ENCODE measurements around the gene PARD3. TPM values are rescaled to one million over a fixed set of nuclear protein-coding genes. Genes with fewer than 3 reads are reported as not detected.
A peak's percentile ranks its signal among the peaks of the same experiment; 100 is the strongest.

PARD3 gene
- total RNA-seq, 3 donors from 2014 or later, result 48.2 to 93.7 (median 60.6) TPM

DNA sequence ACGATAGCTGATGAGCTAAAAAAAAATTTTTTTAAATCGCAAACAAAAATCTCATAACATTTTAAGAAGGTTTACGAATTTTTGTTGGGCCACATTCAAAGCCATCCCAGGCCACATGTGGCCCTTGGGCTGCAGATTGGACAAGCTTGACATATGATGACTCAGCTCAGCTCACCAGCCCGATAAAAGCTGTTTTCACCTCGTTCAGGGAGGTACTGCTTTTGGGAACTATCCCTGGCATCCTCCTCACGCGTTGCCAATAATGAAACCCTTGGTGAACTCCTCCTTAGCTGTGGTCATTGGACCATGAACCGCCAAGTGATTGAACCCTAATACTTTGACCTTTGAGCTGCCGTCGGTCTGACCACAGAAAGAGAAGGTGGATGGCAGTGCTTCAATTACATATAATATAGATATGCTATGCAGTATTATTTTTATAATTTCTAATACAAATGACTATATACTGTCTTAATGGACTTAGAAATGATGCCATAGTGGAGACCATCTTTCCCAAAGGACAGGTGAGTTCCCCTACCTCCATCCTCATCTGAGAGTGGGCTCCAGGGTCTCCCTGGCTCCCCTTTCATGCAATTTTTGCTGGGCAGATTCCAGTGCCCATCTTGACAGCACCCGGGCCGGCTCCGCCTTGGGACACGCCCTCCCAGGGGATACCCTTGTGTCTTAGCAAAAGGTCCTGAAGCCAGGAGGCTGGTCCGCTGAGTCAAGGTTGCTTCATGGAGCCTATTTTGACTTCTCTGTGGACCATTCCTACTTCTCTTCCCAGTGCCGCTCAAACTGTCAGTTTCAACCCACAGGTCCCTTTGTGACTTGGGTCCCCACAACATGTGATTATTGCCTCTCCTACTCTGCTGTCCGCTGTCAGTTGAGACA is 707.2 kb downstream of the PARD3 start:
- H3K4me3 ChIP-seq, result no peak overlapping the region
- DNase-seq (ENCODE audit: low spot score in 2 of 2), result no peak
- no peaks in the 10 kb centered on the region for H3K36me3 ChIP-seq
- H3K27me3 ChIP-seq, result no peaks in the 10 kb centered on the region
- no peaks in the 10 kb centered on the region for H3K9me3 ChIP-seq
- H3K4me1 ChIP-seq, result no peaks in the 10 kb centered on the region
- TF ChIP-seq POLR2AphosphoS5 (IDR thresholded peaks at IDR 0.05), result no peak
- TF ChIP-seq, protein P1, sequence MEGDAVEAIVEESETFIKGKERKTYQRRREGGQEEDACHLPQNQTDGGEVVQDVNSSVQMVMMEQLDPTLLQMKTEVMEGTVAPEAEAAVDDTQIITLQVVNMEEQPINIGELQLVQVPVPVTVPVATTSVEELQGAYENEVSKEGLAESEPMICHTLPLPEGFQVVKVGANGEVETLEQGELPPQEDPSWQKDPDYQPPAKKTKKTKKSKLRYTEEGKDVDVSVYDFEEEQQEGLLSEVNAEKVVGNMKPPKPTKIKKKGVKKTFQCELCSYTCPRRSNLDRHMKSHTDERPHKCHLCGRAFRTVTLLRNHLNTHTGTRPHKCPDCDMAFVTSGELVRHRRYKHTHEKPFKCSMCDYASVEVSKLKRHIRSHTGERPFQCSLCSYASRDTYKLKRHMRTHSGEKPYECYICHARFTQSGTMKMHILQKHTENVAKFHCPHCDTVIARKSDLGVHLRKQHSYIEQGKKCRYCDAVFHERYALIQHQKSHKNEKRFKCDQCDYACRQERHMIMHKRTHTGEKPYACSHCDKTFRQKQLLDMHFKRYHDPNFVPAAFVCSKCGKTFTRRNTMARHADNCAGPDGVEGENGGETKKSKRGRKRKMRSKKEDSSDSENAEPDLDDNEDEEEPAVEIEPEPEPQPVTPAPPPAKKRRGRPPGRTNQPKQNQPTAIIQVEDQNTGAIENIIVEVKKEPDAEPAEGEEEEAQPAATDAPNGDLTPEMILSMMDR (IDR thresholded peaks at IDR 0.05), result no peak
- TF ChIP-seq POLR2A (IDR thresholded peaks at IDR 0.05), result no peak
- intact Hi-C loops (cut with DNase I; ENCODE audit: low total_unique reads), result no loop called here
- no peak overlapping the region for H3K27ac ChIP-seq

DNA sequence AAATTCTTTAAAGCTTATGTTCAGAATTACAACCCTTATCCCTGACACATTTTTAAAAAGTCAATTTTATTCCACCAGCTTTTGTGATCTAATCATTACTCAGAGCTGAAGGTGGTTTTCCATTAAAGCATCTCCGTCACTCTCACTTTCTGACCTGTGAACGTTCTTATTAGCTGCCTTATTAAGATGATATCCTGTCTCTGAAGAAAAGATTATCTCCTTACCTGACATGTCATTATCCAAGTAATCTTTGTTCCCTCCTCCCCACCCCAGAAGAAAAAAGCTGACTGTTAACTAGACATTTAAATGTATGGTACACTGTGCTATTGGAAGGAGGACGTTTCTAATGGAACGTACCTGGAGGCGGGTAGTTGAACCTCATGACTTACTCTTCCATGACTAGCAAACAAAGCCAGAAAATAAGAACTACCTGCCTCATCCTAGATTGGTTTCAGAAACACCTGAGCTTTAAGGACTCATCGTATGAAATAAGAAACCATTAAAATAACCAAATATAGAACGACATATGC is 708.7 kb downstream of the PARD3 start:
- Histone ChIP-seq H3K4me1 (no peaks in the 10 kb centered on the region), H3K27me3 (no peaks in the 10 kb centered on the region), H3K4me3 (no peak overlapping the region), H3K36me3 (no peaks in the 10 kb centered on the region), H3K27ac (no peak overlapping the region), H3K9me3 (no peaks in the 10 kb centered on the region)
- intact Hi-C loops (cut with DNase I; ENCODE audit: low total_unique reads), result no loop called here
- TF ChIP-seq, protein P1 (IDR thresholded peaks at IDR 0.05), result no peak
- TF ChIP-seq POLR2A (IDR thresholded peaks at IDR 0.05) (no peak), POLR2AphosphoS5 (IDR thresholded peaks at IDR 0.05) (no peak)
- DNase-seq (ENCODE audit: low spot score in 2 of 2), result no peak

DNA sequence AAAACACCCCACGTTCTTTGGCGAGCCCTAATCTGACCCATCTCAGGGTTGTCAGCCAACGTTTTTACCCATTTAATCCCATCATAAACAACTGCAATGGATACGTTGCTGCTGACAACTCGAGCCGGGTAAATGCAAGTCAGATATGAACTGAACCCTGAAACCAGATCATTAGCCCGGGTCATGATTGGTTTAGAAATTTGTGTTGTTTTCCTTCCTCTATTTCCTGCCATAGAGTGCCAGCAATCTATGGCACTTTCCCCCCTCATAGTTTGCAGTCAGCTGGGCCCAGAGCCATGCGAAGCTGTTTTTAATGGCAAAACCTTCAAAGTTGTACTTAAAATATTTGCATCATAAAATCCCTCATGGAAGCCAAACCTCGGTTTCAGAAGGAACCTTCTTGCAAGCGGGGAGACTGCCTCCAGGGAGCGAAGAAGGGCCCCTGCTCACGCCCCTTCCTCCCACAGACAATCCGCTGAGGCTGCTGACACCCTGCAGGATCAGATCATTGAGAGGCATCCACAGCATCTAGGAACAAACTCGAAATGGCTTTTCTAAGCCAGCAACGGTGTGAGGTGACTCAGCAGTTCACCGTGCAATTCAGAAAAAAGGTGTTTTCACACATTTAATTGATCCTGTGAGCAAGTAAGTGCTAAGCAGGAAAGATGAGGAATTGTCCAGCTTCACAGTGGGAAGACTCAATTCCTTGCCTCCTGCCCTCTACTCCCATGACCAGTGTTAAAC is 710.1 kb downstream of the PARD3 start:
- Histone ChIP-seq H3K36me3 (no peaks in the 10 kb centered on the region), H3K4me1 (no peaks in the 10 kb centered on the region), H3K27ac (peak overlapping the region in 1 of 2 donors; percentile 16), H3K9me3 (no peaks in the 10 kb centered on the region), H3K4me3 (no peak overlapping the region), H3K27me3 (no peaks in the 10 kb centered on the region)
- intact Hi-C loops (cut with DNase I; ENCODE audit: low total_unique reads), result no loop called here
- TF ChIP-seq, protein P1 (IDR thresholded peaks at IDR 0.05), result no peak
- TF ChIP-seq POLR2AphosphoS5 (IDR thresholded peaks at IDR 0.05) (no peak), POLR2A (IDR thresholded peaks at IDR 0.05) (no peak)
- no peak for DNase-seq (ENCODE audit: low spot score in 2 of 2)

DNA sequence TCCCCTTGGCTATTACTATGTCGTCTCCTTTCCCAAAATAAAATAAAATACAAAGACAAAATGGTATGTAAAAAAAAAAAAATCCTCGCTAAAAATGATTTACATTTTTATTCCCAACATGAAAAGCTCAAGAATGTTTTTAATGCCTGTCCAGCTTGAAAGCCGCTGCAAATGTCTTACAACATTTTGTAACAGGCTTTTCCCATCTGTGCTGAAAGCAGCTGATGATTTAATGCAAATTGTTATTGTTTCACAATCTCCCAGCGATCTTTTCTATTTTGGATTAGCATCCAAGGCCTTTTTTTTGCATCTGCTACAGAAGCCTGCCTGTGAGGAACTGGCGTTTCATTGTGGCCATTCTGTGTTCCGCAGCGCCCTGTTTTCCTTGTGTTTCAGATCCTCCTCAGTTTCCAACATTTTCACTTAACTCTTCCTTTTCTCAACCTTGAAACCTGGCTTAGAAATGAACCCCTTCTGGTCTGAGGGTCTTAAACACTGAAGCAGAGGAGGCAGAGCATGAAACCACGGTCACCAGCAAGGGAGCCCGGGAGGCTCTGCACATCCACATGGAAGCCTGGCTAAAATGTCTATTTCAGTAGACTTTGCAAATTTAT is 712.1 kb downstream of the PARD3 start:
- TF ChIP-seq, protein P1 (IDR thresholded peaks at IDR 0.05), result no peak
- TF ChIP-seq POLR2AphosphoS5 (IDR thresholded peaks at IDR 0.05) (peak in 2 of 3 donors; percentile 40 to 53), POLR2A (IDR thresholded peaks at IDR 0.05) (no peak)
- Histone ChIP-seq H3K4me3 (no peak overlapping the region), H3K4me1 (no peaks in the 10 kb centered on the region), H3K9me3 (peaks cover 0 to 6% of the 10 kb centered on the region in 2 donors), H3K27ac (peak overlapping the region; percentile 45 to 90), H3K36me3 (no peaks in the 10 kb centered on the region), H3K27me3 (no peaks in the 10 kb centered on the region)
- DNase-seq (ENCODE audit: low spot score in 2 of 2), result no peak
- intact Hi-C loops (cut with DNase I; ENCODE audit: low total_unique reads), result no loop called here
